ENCODE data around the gene CHD3.

GRCh38 chr17:7916385-7916682 is 27.7 kb downstream of the CHD3 start:
- TF ChIP-seq CTCF (IDR thresholded peaks at IDR 0.05) (no peak), POLR2A (IDR thresholded peaks at IDR 0.05) (no peak)
